ENCODE results near the gene TACC2. TPM values are rescaled to one million over a fixed set of nuclear protein-coding genes. Genes with fewer than 3 reads are reported as not detected.

The TACC2 gene
- total and polyA plus RNA-seq, 9 of the 15 experiments (the other 6 are each of a cell fraction or from before 2014, with no cell fraction given), result under 0.01 to 0.35 (median 0.03) TPM; not detected in 6

GRCh38 chr10:122060250-122060649, 71.3 kb downstream of the TACC2 start (continued):
- no peak for TF ChIP-seq ZNF384 (IDR thresholded peaks at IDR 0.05; ENCODE audit: low read depth, low read length)

- Histone ChIP-seq H3K9me3 (replicated peaks; ENCODE audit: control insufficient read depth, insufficient read depth, low read depth, low read length) (no peaks in the 10 kb centered on the region), H3K9me1 (ENCODE audit: control insufficient read depth, insufficient read depth, low read length) (no peaks in the 10 kb centered on the region), H3K27me3 (ENCODE audit: control insufficient read depth in 2 of 2, insufficient read depth in 2 of 2, low read length in 2 of 2) (no peaks in the 10 kb centered on the region; a peak in 1 of 5 replicates), H3K79me2 (ENCODE audit: control insufficient read depth, insufficient read depth, low read length) (no peaks in the 10 kb centered on the region), H2AFZ (ENCODE audit: low read depth, low read length) (peak overlapping the region; percentile 87), H3K4me1 (replicated peaks in 1 of 2; ENCODE audit: control insufficient read depth in 2 of 2, insufficient read depth in 2 of 2, low read length in 2 of 2) (peaks cover 0 to 10% of the 10 kb centered on the region in 2 experiments; a peak in 3 of 5 replicates), H3K9ac (ENCODE audit: insufficient read depth in 1 of 2, low read depth in 2 of 2, low read length in 2 of 2) (peak overlapping the region in 1 of 2 experiments; percentile 52; a peak in 2 of 4 replicates), H4K20me1 (replicated peaks; ENCODE audit: control insufficient read depth, insufficient read depth, low read length) (no peaks in the 10 kb centered on the region), H3K36me3 (ENCODE audit: control insufficient read depth, insufficient read depth, low read length) (no peaks in the 10 kb centered on the region), H3K27ac (ENCODE audit: extremely low read depth, low read depth, low read length) (peak overlapping the region; percentile 62; the same call in 2 of the 3 replicates), H3K4me2 (ENCODE audit: insufficient read depth, low read length) (peak overlapping the region; percentile 53), H3K4me3 (peak overlapping the region; percentile 23; the same call in 1 of the 2 replicates)
- FAIRE-seq (peak; percentile 96), DNase-seq (ENCODE audit: extremely low read depth in 1 of 4, low spot score in 3 of 4) (peak; percentile 65 to 84 (median 70)), ATAC-seq (peak; percentile 100)
- ChIA-PET POLR2A (interaction anchor here (0.8 to 1.1 kb wide), 2 partner anchors 9 to 11 kb away, joined by 3 read pairs; no protein-coding TSS in a partner anchor), CTCF (ENCODE audit: low intra/inter-chr PET ratio) (no interaction called here)
- intact Hi-C loops (cut with micrococcal nuclease), result no loop called here
- in situ Hi-C loops (cut with MboI), result no loop called here
- WGBS (ENCODE audit: insufficient coverage, low coverage, missing lambda C conversion rate), result 15% methylated on average over 12 of the region's 13 CpGs
- BruUV-seq (replicated peaks), result no TSS peak
- TF ChIP-seq ETV6 (IDR thresholded peaks at IDR 0.05; ENCODE audit: borderline replicate concordance in 1 of 2, low read depth in 2 of 2, low read length in 1 of 2), result no peak
- no peak for TF ChIP-seq ETV6 (CRISPR knock-in tag; IDR thresholded peaks at IDR 0.05; ENCODE audit: borderline replicate concordance)
- peak; percentile 90 for TF ChIP-seq ATF3 (IDR thresholded peaks at IDR 0.05)
- TF ChIP-seq ATF3 (CRISPR knock-in tag; conservative IDR thresholded peaks at IDR 0.05), result no peak; the same call in 1 of the 2 replicates
- TF ChIP-seq SMARCC2 (IDR thresholded peaks at IDR 0.05; ENCODE audit: low read depth), result peak; percentile 52; the same call in 1 of the 2 replicates
- TF ChIP-seq FOXA1 (IDR thresholded peaks at IDR 0.05; ENCODE audit: borderline replicate concordance), result peak; percentile 87
- TF ChIP-seq RNF2 (IDR thresholded peaks at IDR 0.05), result 0 out of 2 replicates have a peak, but pooled peaks have one; percentile 20
- peak; percentile 90 for TF ChIP-seq SMARCA4 (IDR thresholded peaks at IDR 0.05)
- peak; percentile 36; the same call in 1 of the 2 replicates for TF ChIP-seq ARID3A (IDR thresholded peaks at IDR 0.05; ENCODE audit: borderline replicate concordance, low read depth, low read length)
- no peak for TF ChIP-seq ZNF561 (CRISPR knock-in tag; conservative IDR thresholded peaks at IDR 0.05)
Measured at GRCh38 chr10:122062831-122063674, 74.1 kb downstream of the TACC2 start.
